Stomach (tissue), 9 donors: ENCODE measurements around the gene DPYD. TPM values are rescaled to one million over a fixed set of nuclear protein-coding genes. Genes with fewer than 3 reads are reported as not detected.

Experiments
- DNase-seq, 2 donors: peaks; one replicate each; pipeline versions ENCODE4 v3.0.0 to v3.0.0-alpha.2; 2013 to 2019
- H3K27ac ChIP-seq, 5 donors: fragments of 200-600 bp in 4 of 5; sonication (generic) in 4 of 5; one replicate each; pipeline ENCODE4 v1.5.1; 2013 to 2019; ENCODE audit warnings: mild to moderate bottlenecking in 1 of 5, moderate library complexity in 1 of 5
- H3K27me3 ChIP-seq, 3 donors: fragments of 200-600 bp; sonication (generic); one replicate each; pipeline ENCODE4 v1.5.1; 2017 to 2019; ENCODE audit warnings: mixed run types in 1 of 3
- H3K36me3 ChIP-seq, 4 donors: fragments of 200-600 bp; sonication (generic); 1 replicate in 3 of 4; 2 replicates in 1 of 4; pipeline ENCODE4 v1.5.1; 2016 to 2019
- H3K4me1 ChIP-seq, 4 donors: fragments of 200-600 bp; sonication (generic); one replicate each; pipeline ENCODE4 v1.5.1; 2016 to 2019
- H3K4me3 ChIP-seq, 4 donors: fragments of 200-600 bp; sonication (generic) in 3 of 4; one replicate each; pipeline ENCODE4 v1.5.1; 2016 to 2019; ENCODE audit warnings: mild to moderate bottlenecking in 1 of 4
- H3K9me3 ChIP-seq, 4 donors: fragments of 200-600 bp; sonication (generic); one replicate each; pipeline ENCODE4 v1.5.1; 2016 to 2019
- CTCF ChIP-seq, 7 experiments: fragments of 450-650 bp in 4 of 7; fragments of 200-600 bp in 3 of 7; sonication (generic) in 3 of 7; IDR thresholded peaks; one replicate each; pipeline ENCODE4 v1.5.1; 2016 to 2019; ENCODE audit warnings: antibody characterized with exemption in 7 of 7, control low read depth in 2 of 7, mild to moderate bottlenecking in 1 of 7
- EP300 ChIP-seq: sonication (generic); formaldehyde crosslinking; IDR thresholded peaks from one replicate; pipeline ENCODE4 v1.6.1; 2017; ENCODE audit warnings: antibody characterized with exemption
- POLR2A ChIP-seq, 4 donors: fragments of 450-650 bp; IDR thresholded peaks; one replicate each; pipeline ENCODE4 v1.6.1; 2016; ENCODE audit warnings: antibody characterized with exemption in 4 of 4, control low read depth in 2 of 4, mild to moderate bottlenecking in 1 of 4, moderate library complexity in 1 of 4
- POLR2AphosphoS5 ChIP-seq, 3 donors: sonication (generic); formaldehyde crosslinking; IDR thresholded peaks; one replicate each; pipeline ENCODE4 v1.6.1; 2016; ENCODE audit warnings: antibody characterized with exemption in 3 of 3
- WGBS, 5 donors: extraction: QIAGEN DNeasy Blood & Tissue Kit in 3 of 5; methylation state at CpG; one replicate each; pipeline versions ENCODE4 v1.1.5 to v1.1.7; 2013 to 2018; 5-methylcytosine and 5-hydroxymethylcytosine counted together
- intact Hi-C: fragments of 100-400 bp; cut with DNase I; formaldehyde crosslinking; loops from one replicate; pipeline ENCODE4 v1.15.1; 2023; ENCODE audit warnings: low total_unique reads
- polyA plus RNA-seq, 3 donors: library from polyadenylated mRNA; stranded (reverse); fragments of 200-250 nt; gene quantifications; one replicate each; pipeline ENCODE4 v1.2.3, GENCODE V29; 2013
- total RNA-seq, 5 donors: library from RNA; depleted of rRNA; stranded (reverse); fragments of >200 nt; gene quantifications; one replicate each; pipeline versions ENCODE4 v1.1.0 to v1.2.3, GENCODE V29; 2014 to 2016
- donor health status: healthy with polysubstance abuse.
- donor health status: Bipolar disorder and iron deficiency.
- donor health status: healthy.

Gene DPYD
- total and polyA plus RNA-seq, 8 donors, result 7.5 to 58.2 (median 18.2) TPM

GRCh38 chr1:97157991-97158390 lies 762.8 kb downstream of the DPYD start:
- H3K36me3 ChIP-seq, result peaks cover 0 to 3% (median 0%) of the 10 kb centered on the region in 4 donors
- H3K4me3 ChIP-seq, result no peak overlapping the region
- peaks cover 0 to 8% (median 4%) of the 10 kb centered on the region in 4 donors for H3K4me1 ChIP-seq
- TF ChIP-seq CTCF (IDR thresholded peaks at IDR 0.05) (no peak), POLR2AphosphoS5 (IDR thresholded peaks at IDR 0.05) (no peak), POLR2A (IDR thresholded peaks at IDR 0.05) (no peak), EP300 (no peak)
- intact Hi-C loops, result no loop called here
- no peak overlapping the region for H3K27ac ChIP-seq
- no peaks in the 10 kb centered on the region for H3K9me3 ChIP-seq
- no peaks in the 10 kb centered on the region for H3K27me3 ChIP-seq
- DNase-seq, result no peak
- 71 to 100% (median 97%) methylated on average over 1 of the region's 1 CpG for WGBS, 5 donors

GRCh38 chr1:97151651-97152050 lies 769.2 kb downstream of the DPYD start:
- no peak for TF ChIP-seq EP300
- no peak for TF ChIP-seq CTCF (IDR thresholded peaks at IDR 0.05)
- TF ChIP-seq POLR2A (IDR thresholded peaks at IDR 0.05), result no peak
- TF ChIP-seq POLR2AphosphoS5 (IDR thresholded peaks at IDR 0.05), result no peak
- H3K4me1 ChIP-seq, result no peaks in the 10 kb centered on the region
- no peak overlapping the region for H3K27ac ChIP-seq
- intact Hi-C loops, result no loop called here
- H3K27me3 ChIP-seq, result no peaks in the 10 kb centered on the region
- H3K36me3 ChIP-seq, result no peaks in the 10 kb centered on the region
- H3K4me3 ChIP-seq, result no peak overlapping the region
- no peaks in the 10 kb centered on the region for H3K9me3 ChIP-seq
- no peak for DNase-seq

- TF ChIP-seq POLR2A (IDR thresholded peaks at IDR 0.05) (no peak), EP300 (no peak), CTCF (IDR thresholded peaks at IDR 0.05) (no peak), POLR2AphosphoS5 (IDR thresholded peaks at IDR 0.05) (no peak)
- Histone ChIP-seq H3K36me3 (no peaks in the 10 kb centered on the region), H3K27me3 (no peaks in the 10 kb centered on the region), H3K4me1 (peaks cover 0 to 14% (median 3%) of the 10 kb centered on the region in 4 donors), H3K9me3 (no peaks in the 10 kb centered on the region), H3K4me3 (no peak overlapping the region), H3K27ac (no peak overlapping the region)
- WGBS, 5 donors, result 37 to 53% (median 48%) methylated on average over 6 of the region's 6 CpGs
- intact Hi-C loops, result no loop called here
- no peak for DNase-seq
Observed at GRCh38 chr1:97145321-97145956, 775.4 kb downstream of the DPYD start.

- no peak for DNase-seq
- TF ChIP-seq EP300 (no peak), POLR2AphosphoS5 (IDR thresholded peaks at IDR 0.05) (no peak), POLR2A (IDR thresholded peaks at IDR 0.05) (no peak), CTCF (IDR thresholded peaks at IDR 0.05) (no peak)
- intact Hi-C loops, result no loop called here
- H3K36me3 ChIP-seq, result no peaks in the 10 kb centered on the region
- H3K9me3 ChIP-seq, result no peaks in the 10 kb centered on the region
- H3K4me3 ChIP-seq, result no peak overlapping the region
- H3K27me3 ChIP-seq, result no peaks in the 10 kb centered on the region
- peaks cover 0 to 14% (median 3%) of the 10 kb centered on the region in 4 donors for H3K4me1 ChIP-seq
- no peak overlapping the region for H3K27ac ChIP-seq
Observed at GRCh38 chr1:97144527-97144926, 776.3 kb downstream of the DPYD start.
